IPS DF 6.9 (cell line): ENCODE data around the gene ANKRD30B.
"Not testable (repeated sequence)": the region's sequence is repeated elsewhere in the genome, so short reads cannot be mapped to it uniquely, and the experiment has no call there.

Experiments used
- DNase-seq: peaks from one replicate; pipeline ENCODE4 v3.0.0-alpha.2; 2013; ENCODE audit warnings: low read depth, low spot score
- H3K27ac ChIP-seq: one replicate; pipeline ENCODE4 v1.5.1; 2013; ENCODE audit warnings: low read length, control low read depth
- H3K27me3 ChIP-seq: 2 replicates; pipeline ENCODE4 v1.6.1; 2013; ENCODE audit warnings: mild to moderate bottlenecking, low read length; ENCODE audit not compliant: control insufficient read depth, insufficient read depth
- H3K36me3 ChIP-seq: 2 replicates; pipeline ENCODE4 v1.6.1; 2013; ENCODE audit warnings: low read length; ENCODE audit not compliant: control insufficient read depth, insufficient read depth
- H3K4me1 ChIP-seq: 2 replicates; pipeline ENCODE4 v1.6.1; 2013; ENCODE audit warnings: low read length; ENCODE audit not compliant: control insufficient read depth, insufficient read depth
- H3K4me3 ChIP-seq: 2 replicates; pipeline ENCODE4 v1.5.1; 2013; ENCODE audit warnings: mild to moderate bottlenecking, low read length
- H3K9me3 ChIP-seq: 2 replicates; pipeline ENCODE4 v1.6.1; 2013; ENCODE audit warnings: low read length, inconsistent platforms; ENCODE audit not compliant: control insufficient read depth, insufficient read depth
- WGBS: extraction: QIAGEN DNeasy Blood & Tissue Kit; methylation state at CpG from one replicate; pipeline ENCODE4 v1.1.7; 2013; ENCODE audit warnings: mixed read lengths, missing lambda C conversion rate; ENCODE audit not compliant: insufficient read length, insufficient coverage; 5-methylcytosine and 5-hydroxymethylcytosine counted together

The ANKRD30B gene

DNA sequence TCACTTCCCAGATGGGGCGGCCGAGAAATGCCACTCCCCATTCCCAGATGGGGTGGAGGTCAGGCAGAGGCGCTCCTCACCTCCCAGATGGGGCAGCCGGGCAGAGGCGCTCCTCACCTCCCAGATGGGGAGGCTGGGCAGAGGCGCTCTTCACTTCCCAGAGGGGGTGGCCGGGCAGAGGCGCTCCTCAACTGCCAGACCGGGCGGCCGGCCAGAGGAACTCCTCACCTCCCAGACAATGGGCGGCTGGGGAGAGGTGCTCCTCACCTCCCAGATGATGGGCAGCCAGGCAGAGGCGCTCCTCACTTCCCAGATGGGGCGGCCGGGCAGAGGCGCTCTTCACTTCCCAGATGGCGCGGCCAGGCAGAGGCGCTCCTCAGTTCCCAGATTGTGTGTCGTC lies 108.3 kb downstream of the ANKRD30B start:
- not testable (repeated sequence) for H3K9me3 ChIP-seq, H3K27ac ChIP-seq, H3K27me3 ChIP-seq, H3K36me3 ChIP-seq, H3K4me3 ChIP-seq, H3K4me1 ChIP-seq, DNase-seq
- WGBS, result no CpG with 5 or more reads among the region's 20 CpGs

GRCh38 chr18:14858514-14858913 lies 110.5 kb downstream of the ANKRD30B start:
- H3K9me3 ChIP-seq, H3K4me3 ChIP-seq, H3K4me1 ChIP-seq, DNase-seq, H3K36me3 ChIP-seq, H3K27ac ChIP-seq, H3K27me3 ChIP-seq: not testable (repeated sequence)
- WGBS, result no CpG with 5 or more reads among the region's 10 CpGs

- WGBS, result no CpG with 5 or more reads among the region's 15 CpGs
- H3K4me1 ChIP-seq, H3K4me3 ChIP-seq, H3K27ac ChIP-seq, H3K36me3 ChIP-seq, DNase-seq, H3K9me3 ChIP-seq, H3K27me3 ChIP-seq: not testable (repeated sequence)
These were observed 112.0 kb downstream of the ANKRD30B start for GRCh38 chr18:14859995-14860394.

GRCh38 chr18:14866426-14866825 lies 118.5 kb downstream of the ANKRD30B start:
- H3K4me3 ChIP-seq, DNase-seq, H3K36me3 ChIP-seq, H3K4me1 ChIP-seq, H3K27me3 ChIP-seq, H3K27ac ChIP-seq, H3K9me3 ChIP-seq: not testable (repeated sequence)
- WGBS, result no CpG with 5 or more reads among the region's 15 CpGs

DNA sequence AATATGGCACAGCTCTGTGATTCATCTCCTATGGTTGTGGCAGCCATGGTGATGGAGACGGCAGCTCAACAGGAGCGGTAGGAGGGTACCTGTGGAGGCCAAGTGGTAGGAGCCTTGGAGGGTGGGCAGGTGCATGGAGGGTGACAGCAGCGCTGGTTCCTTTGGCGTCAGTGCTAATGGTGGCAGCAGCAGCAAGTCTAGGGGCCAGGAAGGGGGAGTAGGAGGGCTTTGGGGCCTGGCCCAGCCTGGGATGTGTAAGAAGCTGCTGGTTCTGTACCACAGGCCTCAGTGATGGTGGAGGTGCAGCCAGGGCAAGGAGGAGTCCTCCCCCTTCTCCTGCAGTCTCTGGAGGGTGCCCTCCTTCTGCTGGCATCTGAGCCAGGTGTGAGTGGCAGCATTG lies 120.0 kb downstream of the ANKRD30B start:
- not testable (repeated sequence) for H3K4me1 ChIP-seq, H3K36me3 ChIP-seq, H3K27ac ChIP-seq, DNase-seq, H3K27me3 ChIP-seq, H3K9me3 ChIP-seq, H3K4me3 ChIP-seq
- WGBS, result no CpG with 5 or more reads among the region's 4 CpGs

DNA sequence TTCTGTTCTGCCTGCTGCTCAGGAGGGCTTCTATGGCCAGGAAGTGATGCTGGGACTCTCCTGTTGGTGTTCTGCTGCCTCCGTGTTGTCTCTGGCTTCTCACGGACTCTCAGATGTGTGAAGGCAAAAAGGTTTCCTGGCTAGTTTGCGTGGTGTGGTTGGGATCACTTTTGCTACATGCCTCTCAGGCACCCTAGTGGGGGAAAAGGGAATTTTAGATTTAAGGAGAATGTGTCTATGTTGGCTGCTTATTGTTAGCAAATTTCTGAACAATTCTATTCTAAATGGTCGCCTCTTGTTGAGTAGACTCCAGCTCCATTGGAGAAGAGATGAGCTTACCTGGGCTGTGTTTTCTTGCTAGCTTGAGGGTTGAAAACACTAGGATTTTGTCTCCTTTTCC lies 120.9 kb downstream of the ANKRD30B start:
- not testable (repeated sequence) for H3K36me3 ChIP-seq, H3K27ac ChIP-seq, H3K27me3 ChIP-seq, H3K4me1 ChIP-seq, DNase-seq, H3K9me3 ChIP-seq, H3K4me3 ChIP-seq
- WGBS, result no CpG with 5 or more reads among the region's 4 CpGs

- H3K36me3 ChIP-seq, DNase-seq, H3K27ac ChIP-seq, H3K4me3 ChIP-seq, H3K4me1 ChIP-seq, H3K9me3 ChIP-seq, H3K27me3 ChIP-seq: not testable (repeated sequence)
- no CpG with 5 or more reads among the region's 14 CpGs for WGBS
These were observed 130.9 kb downstream of the ANKRD30B start for GRCh38 chr18:14878826-14879225.

DNA sequence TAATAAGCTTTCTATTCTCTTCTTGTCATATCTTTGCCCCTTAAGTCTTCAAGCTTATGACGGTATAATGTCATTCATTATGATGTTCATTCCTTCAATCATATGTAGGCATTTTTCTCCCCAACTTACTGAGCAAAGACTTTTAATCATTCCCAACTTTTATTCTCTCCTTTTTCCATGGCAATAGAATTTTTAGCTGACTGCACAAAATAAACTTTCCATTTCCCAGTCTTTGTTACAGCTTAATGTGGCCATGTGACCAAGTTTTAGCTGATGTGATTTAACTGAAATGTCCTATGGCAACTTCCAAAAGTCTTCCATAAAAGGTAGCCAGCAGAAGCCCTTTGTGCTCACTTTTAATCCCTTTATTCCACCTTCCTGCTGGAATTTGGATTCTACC lies 152.5 kb downstream of the ANKRD30B start:
- DNase-seq, result no peak
- no peaks in the 10 kb centered on the region for H3K9me3 ChIP-seq
- no peaks in the 10 kb centered on the region for H3K4me1 ChIP-seq
- no peak overlapping the region for H3K27ac ChIP-seq
- H3K36me3 ChIP-seq, result no peaks in the 10 kb centered on the region
- H3K27me3 ChIP-seq, result no peaks in the 10 kb centered on the region
- WGBS, result no CpG with 5 or more reads among the region's 1 CpG
- no peak overlapping the region for H3K4me3 ChIP-seq
